ENCODE data around the gene DDR2.
"Not testable (repeated sequence)": the region's sequence is repeated elsewhere in the genome, so short reads cannot be mapped to it uniquely, and the experiment has no call there.

The DDR2 gene

GRCh38 chr1:162728573-162728972, 96.3 kb downstream of the DDR2 start:
- DNase-seq, result no peak

DNA sequence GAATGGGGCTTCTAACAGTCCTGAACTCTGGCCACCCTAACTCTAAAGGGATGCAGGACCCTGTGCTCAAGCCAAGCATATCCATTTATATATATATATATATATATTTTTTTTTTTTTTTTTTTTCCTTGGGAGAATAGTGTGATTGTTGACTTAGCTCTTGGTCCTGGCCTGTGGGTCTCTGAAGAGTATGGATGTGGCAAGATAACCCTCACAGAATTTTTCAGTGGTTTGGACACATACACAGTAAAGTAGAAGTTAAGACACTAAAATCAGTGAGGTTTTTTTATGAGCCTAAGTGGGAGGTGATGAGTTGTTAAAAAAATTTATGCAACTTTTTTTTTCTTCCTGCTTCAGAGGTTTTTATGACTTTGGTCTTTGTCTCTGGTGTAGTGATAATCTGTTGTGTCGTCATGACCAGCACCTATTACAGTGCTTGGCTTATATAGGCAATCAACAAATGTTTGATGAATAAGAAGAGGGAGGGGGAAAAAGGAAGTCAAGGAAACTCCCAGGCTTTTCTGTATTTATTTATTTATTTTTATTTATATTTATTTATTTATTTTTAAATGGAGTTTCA, 97.0 kb downstream of the DDR2 start:
- DNase-seq, result not testable (repeated sequence)

DNA sequence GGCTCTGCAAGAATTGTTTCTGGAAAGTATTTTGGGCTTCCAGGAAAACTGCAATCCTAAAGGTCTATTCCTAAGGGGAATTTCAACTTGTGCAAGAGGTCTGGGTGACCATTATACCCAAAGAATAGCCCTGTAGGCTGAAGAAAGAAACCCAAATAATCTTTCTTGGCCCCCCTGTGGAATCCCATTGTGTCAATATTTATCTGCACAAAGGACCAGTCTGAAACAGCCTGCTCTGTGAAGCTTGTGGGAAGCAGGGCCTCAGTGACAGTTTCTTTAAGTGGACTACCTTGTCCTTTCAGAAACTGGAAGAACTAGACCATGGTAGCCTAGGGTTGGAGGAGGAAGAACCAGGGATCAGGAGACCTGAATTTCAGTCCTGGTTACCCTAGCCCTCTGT, 99.8 kb downstream of the DDR2 start:
- DNase-seq, result no peak

DNA sequence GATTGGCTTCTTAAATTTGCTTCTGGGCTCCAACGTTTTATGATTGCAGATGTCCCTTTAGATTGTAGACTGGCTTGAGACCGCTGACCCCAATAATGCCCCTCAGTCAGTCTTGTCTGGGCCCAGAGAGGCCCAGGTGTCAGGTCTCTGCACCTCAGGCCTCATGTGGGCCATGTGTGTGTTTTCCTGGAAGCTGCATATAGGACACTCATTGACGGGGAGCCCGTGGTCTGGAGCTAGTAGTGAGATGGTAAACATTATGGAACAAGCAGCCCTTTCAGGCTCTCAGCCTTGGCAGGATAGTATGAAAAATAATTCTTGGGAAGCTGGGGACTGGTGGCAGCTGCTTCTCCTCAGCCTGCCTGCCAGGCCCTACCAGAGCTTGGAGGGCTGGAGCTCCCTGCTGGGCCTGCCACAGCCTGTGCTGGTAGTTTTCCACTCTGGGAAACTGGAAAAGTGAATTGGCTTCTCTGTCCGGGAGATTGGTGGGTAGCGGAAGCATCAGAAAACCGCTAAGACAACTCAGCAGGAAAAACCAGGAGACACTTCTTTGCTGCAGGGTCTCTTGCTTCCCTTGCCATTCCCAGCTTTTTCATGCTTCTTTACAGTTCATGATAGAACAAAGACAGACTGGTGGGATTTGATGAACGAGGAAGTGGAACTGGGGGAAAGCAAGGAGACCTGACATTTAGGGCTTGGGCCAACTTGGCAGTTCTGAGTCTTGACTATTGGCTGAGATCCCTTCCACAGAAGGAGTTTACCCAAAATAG, 100.5 kb downstream of the DDR2 start:
- DNase-seq, result no peak

- no peak for DNase-seq
Measured at GRCh38 chr1:162733336-162733590, 101.0 kb downstream of the DDR2 start.

GRCh38 chr1:162734047-162734446, 101.8 kb downstream of the DDR2 start:
- no peak for DNase-seq

DNA sequence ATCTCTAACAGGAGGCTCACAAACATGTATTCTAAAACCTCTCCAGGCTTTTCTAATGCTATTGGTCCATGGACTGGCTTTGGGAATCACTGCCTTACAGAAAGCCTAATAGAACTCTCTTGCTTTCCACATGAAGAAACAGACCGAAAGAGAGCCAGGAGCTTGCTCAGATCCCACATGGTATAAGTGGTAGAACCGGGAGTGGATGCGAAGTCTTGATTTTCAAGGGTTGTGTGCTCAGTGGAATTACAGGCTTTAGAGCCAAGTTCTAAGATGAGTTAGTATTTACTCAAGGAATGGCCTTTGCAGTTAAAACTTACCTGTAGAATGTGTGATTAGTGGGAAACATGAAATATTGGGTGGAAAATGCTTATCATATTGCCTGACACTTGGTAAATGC, 103.9 kb downstream of the DDR2 start:
- DNase-seq, result no peak

DNA sequence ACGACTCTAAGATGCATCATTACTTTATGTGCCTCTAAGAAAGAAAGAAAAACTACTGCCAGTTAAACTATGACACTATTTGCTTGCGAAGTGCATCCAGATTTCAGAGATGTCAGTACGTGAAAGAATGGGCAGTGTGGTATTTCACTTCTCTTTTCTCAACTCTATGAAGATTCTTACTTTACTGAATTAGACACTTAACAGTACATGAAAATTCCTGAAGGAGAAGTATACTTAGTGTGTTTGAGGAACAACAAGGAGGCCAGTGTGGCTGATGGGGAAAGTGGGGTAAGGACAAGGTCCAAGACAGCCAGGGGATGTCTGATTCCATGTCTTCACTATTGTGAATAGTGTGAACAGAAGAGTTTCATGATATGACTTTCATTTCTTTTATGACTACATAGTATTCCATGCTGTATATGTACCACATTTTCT, 104.4 kb downstream of the DDR2 start:
- no peak for DNase-seq

DNA sequence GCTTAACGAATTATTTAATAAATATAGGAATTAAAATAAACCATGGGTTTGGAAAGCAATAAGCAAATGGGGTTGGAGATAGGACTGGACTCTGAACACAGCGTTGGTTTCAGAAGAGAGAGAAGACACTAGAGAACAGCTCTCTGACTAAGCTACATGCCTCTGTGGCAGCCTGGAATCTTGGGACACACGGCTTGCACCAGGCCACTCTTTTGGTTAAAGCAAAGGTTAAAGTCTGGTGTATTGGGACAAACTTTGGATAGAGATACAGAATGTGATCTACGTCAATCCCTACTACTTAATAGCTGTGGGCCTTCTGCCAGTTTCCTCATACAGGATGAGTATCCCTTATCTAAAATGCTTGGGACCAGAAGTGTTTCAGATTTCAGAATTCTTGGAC, 108.5 kb downstream of the DDR2 start:
- no peak for DNase-seq

DNA sequence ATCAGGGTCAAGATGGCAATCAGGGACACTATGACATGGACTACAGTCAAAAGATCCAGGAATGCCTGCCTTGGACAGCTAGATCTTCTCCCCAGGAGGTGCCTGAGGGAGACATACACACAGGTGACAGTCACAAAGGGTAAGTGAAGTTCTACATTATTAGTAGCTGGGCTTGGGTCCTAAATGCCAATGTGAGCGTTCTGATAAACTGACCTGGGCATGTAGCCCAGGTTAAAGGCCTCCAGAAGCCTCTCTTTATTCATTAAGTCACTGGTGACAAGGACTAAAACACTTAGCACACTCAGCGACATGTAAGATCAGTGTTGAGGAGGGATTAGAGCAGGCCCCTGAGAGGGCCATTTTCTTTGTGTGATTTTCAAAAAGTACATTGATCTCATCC, 109.3 kb downstream of the DDR2 start:
- no peak for DNase-seq

DNA sequence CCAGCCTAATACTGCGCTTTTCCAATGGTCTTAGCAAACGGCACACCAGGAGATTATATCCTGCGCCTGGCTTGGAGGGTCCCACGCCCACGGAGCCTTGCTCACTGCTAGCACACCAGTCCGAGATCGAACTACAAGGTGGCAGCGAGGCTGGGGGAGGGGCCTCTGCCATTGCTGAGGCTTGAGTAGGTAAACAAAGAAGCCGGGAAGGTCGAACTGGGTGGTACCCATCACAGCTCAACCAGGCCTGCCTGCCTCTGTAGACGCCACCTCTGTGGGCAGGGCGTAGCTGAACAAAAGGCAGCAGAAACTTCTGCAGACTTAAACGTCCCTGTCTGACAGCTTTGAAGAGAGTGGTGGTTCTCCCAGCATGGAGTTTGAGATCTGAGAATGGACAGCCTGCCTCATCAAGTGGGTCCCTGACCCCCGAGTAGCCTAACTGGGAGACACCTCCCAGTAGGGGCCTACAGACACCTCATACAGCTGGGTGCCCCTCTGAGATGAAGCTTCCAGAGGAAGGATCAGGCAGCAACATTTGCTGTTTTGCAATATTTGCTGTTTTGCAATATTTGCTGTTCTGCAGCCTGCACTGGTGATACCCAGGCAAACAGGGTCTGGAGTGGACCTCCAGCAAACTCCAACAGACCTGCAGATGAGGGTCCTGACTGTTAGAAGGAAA, 114.1 kb downstream of the DDR2 start:
- DNase-seq, result not testable (repeated sequence)

DNA sequence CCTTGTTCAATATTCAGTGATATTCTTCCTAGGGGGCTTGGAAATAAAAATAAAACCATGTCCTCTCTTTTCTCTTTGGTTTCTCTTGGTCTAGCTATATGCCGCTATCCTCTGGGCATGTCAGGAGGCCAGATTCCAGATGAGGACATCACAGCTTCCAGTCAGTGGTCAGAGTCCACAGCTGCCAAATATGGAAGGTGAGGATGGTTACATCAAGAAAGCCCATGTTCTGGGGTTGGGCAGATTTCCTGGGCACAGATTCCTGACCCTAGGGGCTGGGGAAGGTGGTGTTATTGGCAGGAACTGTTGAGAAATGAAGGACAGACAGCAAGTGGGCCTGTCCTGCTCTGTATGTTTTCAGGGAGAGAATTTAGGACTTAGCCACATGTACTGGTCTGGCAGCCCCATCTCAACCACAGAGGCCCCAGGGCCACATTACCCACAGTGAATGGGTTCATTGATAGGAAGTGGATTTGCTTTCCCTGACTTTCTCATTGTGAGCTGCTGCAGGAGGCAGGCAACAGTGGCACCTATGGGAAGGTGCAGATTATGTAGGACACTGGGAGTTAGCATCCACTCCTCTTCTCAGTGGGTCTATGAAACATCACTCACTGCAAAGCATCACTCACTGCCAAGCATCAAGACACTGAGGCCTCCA, 120.9 kb downstream of the DDR2 start:
- DNase-seq, result no peak

DNA sequence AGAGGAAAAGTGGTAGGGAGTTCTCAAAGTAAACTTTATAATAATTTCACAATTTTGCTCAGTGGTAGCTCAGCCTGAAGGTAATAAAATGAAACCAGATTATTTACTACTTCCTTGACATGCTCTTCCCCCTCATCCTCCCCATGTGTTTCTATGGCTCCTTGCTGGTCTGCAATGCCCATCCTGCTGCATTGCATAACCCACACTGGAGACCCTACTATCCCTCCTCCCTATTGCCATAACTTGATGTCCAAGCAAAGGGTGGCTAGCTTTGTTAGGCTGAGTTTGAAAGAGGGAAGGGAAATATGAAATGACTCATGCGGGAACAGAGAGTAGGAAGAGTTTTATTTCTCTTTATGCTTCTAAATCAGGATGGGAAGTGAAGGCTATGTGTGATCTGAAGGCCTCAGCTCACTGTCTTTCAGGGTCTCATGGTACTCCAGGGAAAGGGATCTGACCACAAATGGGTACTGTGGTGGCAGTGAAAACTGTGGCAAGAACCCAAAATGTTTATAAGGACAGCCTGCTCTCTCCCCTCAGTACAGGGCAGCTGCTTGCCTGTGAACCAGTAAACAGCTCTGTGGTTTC, 121.8 kb downstream of the DDR2 start:
- DNase-seq, result no peak

DNA sequence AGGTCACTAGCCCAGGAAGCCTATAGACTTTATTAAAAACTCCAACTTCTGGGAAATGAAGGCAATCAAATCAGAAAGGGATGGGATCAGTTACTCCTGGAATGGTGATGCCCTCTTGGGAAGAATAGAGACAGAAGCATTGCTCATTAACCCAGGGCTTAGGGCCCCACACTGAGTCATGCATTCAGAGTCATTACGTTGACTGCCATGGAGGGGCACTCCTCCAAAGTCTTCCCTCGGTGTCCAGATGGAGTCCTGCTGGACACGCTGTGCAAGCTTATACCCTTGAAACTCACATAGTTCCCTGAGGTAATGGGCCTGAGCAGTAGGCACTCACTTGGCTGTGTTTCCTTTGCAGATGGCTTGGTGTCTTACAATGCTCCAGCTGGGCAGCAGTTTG, 123.0 kb downstream of the DDR2 start:
- no peak for DNase-seq

DNA sequence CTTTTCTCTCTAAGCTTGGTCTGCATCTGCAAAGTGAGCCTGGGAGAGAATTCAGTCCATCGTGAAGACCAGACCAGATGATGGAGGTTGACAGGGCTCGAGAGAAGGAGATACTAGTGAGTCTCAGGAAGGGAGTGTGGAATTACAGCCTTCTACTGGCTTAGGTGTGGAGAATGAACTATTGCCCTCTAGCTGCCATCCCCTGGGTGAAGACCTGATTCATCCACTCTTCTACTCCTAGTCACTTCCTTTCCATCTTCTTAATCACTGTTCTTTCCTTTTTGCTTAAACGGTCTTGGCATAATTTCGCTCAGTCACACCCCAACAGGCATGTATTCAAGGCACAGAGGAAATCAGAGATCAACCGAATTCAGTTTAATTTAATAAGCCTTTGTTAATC, 124.3 kb downstream of the DDR2 start:
- no peak for DNase-seq

DNA sequence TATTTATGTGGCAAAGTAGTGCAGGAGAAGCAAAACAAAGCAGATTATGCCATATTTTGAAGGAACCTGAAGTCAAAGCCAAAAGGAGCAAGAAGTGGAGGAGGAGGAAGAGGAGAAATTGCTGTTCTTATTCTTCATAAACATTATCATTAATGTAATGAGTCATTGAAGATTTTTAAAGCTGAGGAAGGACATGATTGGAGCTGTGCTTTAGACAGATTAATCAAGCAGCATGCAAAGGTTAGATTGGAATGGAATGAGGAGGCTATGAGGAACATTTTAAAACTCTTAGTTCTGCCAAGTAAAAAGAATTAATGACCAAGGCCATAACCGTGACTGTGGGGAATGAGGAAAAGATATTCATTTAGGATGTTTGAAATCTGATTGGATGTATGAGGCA, 125.2 kb downstream of the DDR2 start:
- no peak for DNase-seq

GRCh38 chr1:162765788-162766187, 133.5 kb downstream of the DDR2 start:
- no peak for DNase-seq

GRCh38 chr1:162772571-162773154, 140.4 kb downstream of the DDR2 start:
- DNase-seq, result no peak

- DNase-seq, result no peak
Measured at GRCh38 chr1:162774007-162774406, 141.7 kb downstream of the DDR2 start.

DNA sequence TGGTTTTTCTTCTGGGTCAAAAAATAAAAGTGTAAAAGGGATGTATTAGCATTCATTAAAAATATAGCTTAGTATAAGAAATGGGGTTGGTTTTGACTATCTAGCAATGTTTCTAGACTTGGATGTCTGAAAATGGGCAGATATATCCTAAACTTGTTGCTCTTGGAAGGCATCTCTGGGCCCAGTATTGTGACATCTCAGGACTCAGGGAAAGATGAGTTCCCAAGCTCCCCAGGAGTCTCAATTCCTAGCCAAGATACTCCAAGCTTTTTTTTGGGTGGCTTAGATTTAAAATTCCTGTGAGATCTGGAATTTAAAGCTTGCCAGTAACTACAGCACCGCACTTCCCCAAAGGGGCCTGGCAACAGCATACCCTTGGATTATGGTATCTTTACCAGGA, 146.8 kb downstream of the DDR2 start:
- no peak for DNase-seq

DNA sequence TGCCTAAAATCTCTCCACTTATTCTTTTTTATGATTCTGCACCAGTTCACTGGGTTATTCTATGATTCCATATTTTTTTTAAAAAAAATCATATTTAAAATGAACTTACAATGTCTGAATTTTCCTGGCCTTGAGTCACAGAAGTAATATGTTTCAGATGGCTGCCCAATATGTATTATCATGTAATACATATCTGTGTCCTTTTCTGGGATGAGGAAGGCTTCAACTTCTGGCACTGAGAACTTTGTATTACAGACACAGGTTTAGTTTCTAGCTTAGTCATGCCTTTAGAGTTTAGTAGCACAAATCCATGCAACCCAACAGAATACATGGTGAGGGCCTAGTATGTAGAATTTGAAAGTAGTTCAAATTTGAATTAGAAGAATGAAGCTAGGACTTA, 150.4 kb downstream of the DDR2 start:
- DNase-seq, result no peak

DNA sequence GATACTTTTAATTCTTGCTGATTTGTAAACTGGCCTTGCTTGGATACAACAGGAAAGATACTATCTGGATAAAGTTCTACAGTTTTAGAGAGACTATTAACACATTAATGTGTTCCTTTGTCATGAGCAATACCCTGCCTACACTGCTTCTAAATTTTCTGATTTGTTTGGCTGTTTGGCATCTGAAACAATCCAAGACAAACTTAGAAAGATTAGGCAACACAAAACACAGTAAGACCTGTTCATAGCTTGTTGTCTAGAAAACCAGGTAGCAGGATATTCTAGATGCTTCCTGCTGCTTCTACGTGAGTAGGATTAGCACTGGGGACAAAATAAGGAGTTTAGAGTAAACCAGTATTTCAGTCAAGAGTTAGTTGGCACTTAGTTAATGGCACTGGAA, 152.7 kb downstream of the DDR2 start:
- DNase-seq, result not testable (repeated sequence)

DNA sequence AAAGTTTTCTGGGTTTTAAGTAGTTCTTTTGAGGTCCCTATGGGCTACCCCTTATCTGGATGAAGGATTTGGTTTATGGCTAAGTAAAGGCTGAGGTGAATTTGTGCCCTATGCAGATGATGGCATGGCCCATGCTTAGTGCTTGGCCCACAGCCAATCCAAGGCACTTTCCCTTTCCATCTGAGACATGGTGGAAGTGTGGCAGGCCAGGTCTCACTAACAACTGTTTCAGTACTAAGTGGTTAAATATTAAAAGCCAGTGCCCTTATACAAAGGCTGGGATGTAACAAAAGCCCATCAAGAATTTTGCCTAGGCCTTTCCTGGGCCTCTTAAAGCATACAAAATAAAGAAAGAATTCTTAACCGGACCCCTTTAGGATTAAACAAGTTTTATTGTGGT, 156.5 kb downstream of the DDR2 start:
- DNase-seq, result not testable (repeated sequence)

Measured in NCI-H510A (cell line).